HCT116 (cell line): ENCODE measurements around the gene TRABD. TPM values are rescaled to one million over a fixed set of nuclear protein-coding genes. Genes with fewer than 3 reads are reported as not detected.

Experiments used
- ATAC-seq: fragments of 200-7000 bp; cut with Tn5 transposase; 2 replicates; pipeline ENCODE4 v1.9.1; 2020; ENCODE audit warnings: mild to moderate bottlenecking, moderate library complexity
- BruUV-seq: library from RNA; stranded (reverse); fragments of 400-500 nt; replicated peaks from 2 replicates; lab custom pipeline; 2021; lab: Mats Ljungman, UMichigan
- CTCF ChIA-PET: fragments of 300-600 bp; sonication (Branson Sonifier 250); formaldehyde crosslinking; loops from one replicate; lab custom pipeline; 2021; ENCODE audit warnings: antibody characterized with exemption; lab: Charles Lee
- POLR2A ChIA-PET: fragments of 300-600, 350-600 bp; sonication (Branson Sonifier 250); formaldehyde crosslinking; loops from one replicate; lab custom pipeline; 2021; ENCODE audit warnings: antibody characterized with exemption; lab: Charles Lee
- RAD21 ChIA-PET, 2 experiments: fragments of 300-600 bp; sonication (Branson Sonifier 250); formaldehyde crosslinking; loops; one replicate each; lab custom pipeline; 2023; ENCODE audit warnings: low total read pairs in 2 of 2; ENCODE audit not compliant: uncharacterized antibody in 2 of 2, unreplicated experiment in 2 of 2, low non-redundant PET in 1 of 2; lab: Charles Lee
- DNase-seq: peaks from one replicate; pipeline ENCODE4 v3.0.0-alpha.2; 2010; ENCODE audit warnings: low read depth, low spot score
- H2AFZ ChIP-seq: fragments of 200-600 bp; shearing (Covaris generic), sonication (generic); 2 replicates; pipeline ENCODE4 v1.6.1; 2017; ENCODE audit warnings: low read depth, mixed run types, mixed read lengths, antibody characterized with exemption, low read length; ENCODE audit not compliant: poor library complexity, severe bottlenecking
- H3K27ac ChIP-seq: 2 replicates; pipeline ENCODE4 v1.5.1; 2012; ENCODE audit warnings: low read depth, low read length
- H3K27me3 ChIP-seq: fragments of 200-600 bp; sonication (generic); 2 replicates; pipeline ENCODE4 v1.6.1; 2016; ENCODE audit warnings: mixed run types, low read length, mixed read lengths; ENCODE audit not compliant: insufficient read depth
- H3K36me3 ChIP-seq, 2 experiments: fragments of 200-500 bp in 1 of 2; fragments of 200-600 bp in 1 of 2; sonication (Bioruptor generic) in 1 of 2; sonication (generic) in 1 of 2; 2 replicates each; pipeline versions ENCODE4 v1.5.1 to v1.6.1; 2014 to 2016; ENCODE audit warnings: low read length in 2 of 2, inconsistent platforms in 1 of 2, mixed read lengths in 1 of 2, mixed run types in 1 of 2; ENCODE audit not compliant: insufficient read depth in 2 of 2, control insufficient read depth in 1 of 2
- H3K4me1 ChIP-seq, 2 experiments: fragments of 200-600 bp in 1 of 2; sonication (generic) in 1 of 2; 2 replicates each; pipeline versions ENCODE4 v1.5.1 to v1.6.1; 2012 to 2017; ENCODE audit warnings: low read length in 2 of 2, inconsistent platforms in 1 of 2, mild to moderate bottlenecking in 1 of 2, mixed read lengths in 1 of 2, mixed run types in 1 of 2, moderate library complexity in 1 of 2; ENCODE audit not compliant: insufficient read depth in 2 of 2, control insufficient read depth in 1 of 2
- H3K4me2 ChIP-seq: fragments of 200-600 bp; sonication (generic); 2 replicates; pipeline ENCODE4 v1.6.1; 2017; ENCODE audit warnings: mixed run types, low read length, mixed read lengths
- H3K4me3 ChIP-seq, 2 experiments: fragments of 200-600 bp in 1 of 2; sonication (generic) in 1 of 2; replicated peaks in 1 of 2; 2 replicates each; pipeline ENCODE4 v1.5.1; 2011 to 2016; ENCODE audit warnings: low read length in 2 of 2, control low read depth in 1 of 2, low read depth in 1 of 2, mild to moderate bottlenecking in 1 of 2, mixed read lengths in 1 of 2, mixed run types in 1 of 2
- H3K79me2 ChIP-seq: fragments of 200-600 bp; sonication (generic); 2 replicates; pipeline ENCODE4 v1.6.1; 2017; ENCODE audit warnings: mild to moderate bottlenecking, mixed run types, low read length, moderate library complexity, mixed read lengths; ENCODE audit not compliant: insufficient read depth
- H3K9ac ChIP-seq: fragments of 200-600 bp; sonication (generic); 2 replicates; pipeline ENCODE4 v1.6.1; 2016; ENCODE audit warnings: low read length, mixed read lengths
- H3K9me2 ChIP-seq: fragments of 200-600 bp; sonication (generic), shearing (Covaris generic); 2 replicates; pipeline ENCODE4 v1.6.1; 2017; ENCODE audit warnings: mixed run types, mild to moderate bottlenecking, moderate library complexity; ENCODE audit not compliant: insufficient read depth
- H3K9me3 ChIP-seq, 2 experiments: fragments of 200-500 bp in 1 of 2; fragments of 200-600 bp in 1 of 2; sonication (Bioruptor generic) in 1 of 2; sonication (generic) in 1 of 2; 2 replicates each; pipeline ENCODE4 v1.6.1; 2014 to 2017; ENCODE audit warnings: low read length in 2 of 2, mixed read lengths in 2 of 2, inconsistent platforms in 1 of 2, low read depth in 1 of 2, mild to moderate bottlenecking in 1 of 2, mixed run types in 1 of 2, moderate library complexity in 1 of 2; ENCODE audit not compliant: control insufficient read depth in 1 of 2, insufficient read depth in 1 of 2
- H4K20me1 ChIP-seq: fragments of 200-600 bp; sonication (generic), shearing (Covaris generic); 2 replicates; pipeline ENCODE4 v1.6.1; 2017; ENCODE audit warnings: mixed run types, mild to moderate bottlenecking, moderate library complexity; ENCODE audit not compliant: insufficient read depth
- ELF1 ChIP-seq: IDR thresholded peaks from 2 replicates; pipeline ENCODE4 v1.6.1; 2012; ENCODE audit warnings: low read depth, borderline replicate concordance
- POLR2AphosphoS5 ChIP-seq: IDR thresholded peaks from 2 replicates; pipeline ENCODE4 v1.6.1; 2011; ENCODE audit warnings: mild to moderate bottlenecking, low read depth, low read length, moderate library complexity
- SRF ChIP-seq: IDR thresholded peaks from 2 replicates; pipeline ENCODE4 v1.6.1; 2012; ENCODE audit warnings: low read depth
- YY1 ChIP-seq: IDR thresholded peaks from 2 replicates; pipeline ENCODE4 v1.6.1; 2011; ENCODE audit warnings: low read length, low read depth, moderate library complexity, mild to moderate bottlenecking; ENCODE audit not compliant: insufficient replicate concordance; ENCODE audit errors: extremely low read depth
- ZFX ChIP-seq: fragments of 450-650 bp; IDR thresholded peaks from 2 replicates; pipeline ENCODE4 v1.6.1; 2017
- ZNF274 ChIP-seq: fragments of 200-500 bp; sonication (Bioruptor generic); IDR thresholded peaks from 2 replicates; pipeline ENCODE4 v1.6.1; 2014; ENCODE audit warnings: mild to moderate bottlenecking, low read depth, low read length, inconsistent platforms
- intact Hi-C: fragments of 100-400 bp; cut with micrococcal nuclease; formaldehyde crosslinking; loops from 2 replicates; pipeline ENCODE4 v1.10.0; 2022
- total RNA-seq: library from RNA; stranded (reverse); gene quantifications from one replicate; pipeline ENCODE4 v1.2.1, GENCODE V29; 2021; ENCODE audit not compliant: unreplicated experiment
- TF ChIP-seq, protein P1 (sequence below): IDR thresholded peaks from 2 replicates; pipeline ENCODE4 v1.6.1; 2011; ENCODE audit warnings: mild to moderate bottlenecking, low read length, moderate library complexity; ENCODE audit not compliant: insufficient replicate concordance; ENCODE audit errors: extremely low read depth
- TF ChIP-seq, protein P2 (sequence below): IDR thresholded peaks from 2 replicates; pipeline ENCODE4 v1.6.1; 2012
- TF ChIP-seq, protein P3 (sequence below), 3 experiments: fragments of 200-600 bp in 1 of 3; sonication (generic) in 1 of 3; IDR thresholded peaks in 2 of 3; conservative IDR thresholded peaks in 1 of 3; 2 replicates each; pipeline ENCODE4 v1.5.1; 2012 to 2017; ENCODE audit warnings: low read depth in 2 of 3, low read length in 2 of 3, antibody characterized with exemption in 1 of 3, borderline replicate concordance in 1 of 3, control low read depth in 1 of 3, mild to moderate bottlenecking in 1 of 3, mixed read lengths in 1 of 3, mixed run types in 1 of 3, moderate library complexity in 1 of 3; ENCODE audit not compliant: insufficient read depth in 1 of 3

TRABD gene
- total RNA-seq, 1 experiment from 2014 or later, result 90.3 TPM

DNA sequence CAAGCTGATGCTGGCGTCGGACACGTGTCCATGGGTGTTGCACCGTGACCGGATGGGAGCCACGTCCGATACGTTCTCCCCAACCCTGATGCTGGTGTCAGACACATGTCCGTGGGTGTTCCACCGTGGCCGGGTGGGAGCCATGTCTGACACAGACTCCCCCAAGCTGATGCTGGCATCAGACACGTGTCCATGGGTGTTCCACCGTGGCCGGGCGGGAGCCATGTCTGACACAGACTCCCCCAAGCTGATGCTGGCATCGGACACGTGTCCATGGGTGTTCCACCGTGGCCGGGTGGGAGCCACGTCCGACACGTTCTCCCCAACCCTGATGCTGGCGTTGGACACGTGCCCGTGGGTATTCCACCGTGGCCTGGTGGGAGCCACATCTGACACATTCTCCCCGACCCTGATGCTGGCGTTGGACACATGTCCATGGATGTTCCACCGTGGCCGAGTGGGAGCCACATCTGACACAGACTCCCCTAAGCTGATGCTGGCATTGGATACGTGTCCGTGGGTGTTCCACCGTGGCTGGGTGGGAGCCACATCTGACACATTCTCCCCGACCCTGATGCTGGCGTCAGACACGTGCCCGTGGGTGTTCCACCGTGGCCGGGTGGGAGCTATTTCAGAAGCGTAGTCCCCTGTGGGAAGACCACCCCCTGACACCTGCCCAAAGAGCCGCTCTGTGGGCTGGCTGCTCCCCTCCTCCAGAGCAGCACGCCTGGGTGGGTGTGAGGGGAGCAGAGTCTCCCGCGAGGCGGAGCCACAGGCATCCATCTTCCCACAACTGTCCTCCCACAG lies 35.1 kb downstream of the TRABD start:
- POLR2A ChIA-PET, result no interaction called here
- BruUV-seq, result no TSS peak
- Histone ChIP-seq H3K9ac (no peak overlapping the region), H3K27ac (no peak overlapping the region; the same call in 1 of the 2 replicates), H3K27me3 (no peaks in the 10 kb centered on the region), H4K20me1 (no peaks in the 10 kb centered on the region), H3K4me3 (no peak overlapping the region), H3K79me2 (no peaks in the 10 kb centered on the region), H3K4me1 (peaks cover 0 to 8% of the 10 kb centered on the region in 2 experiments; a peak in 3 of 4 replicates), H3K9me3 (no peaks in the 10 kb centered on the region), H3K4me2 (no peak overlapping the region), H3K9me2 (no peaks in the 10 kb centered on the region), H2AFZ (no peak overlapping the region)
- CTCF ChIA-PET, result no interaction called here
- no peak for ATAC-seq
- intact Hi-C loops, result no loop called here
- no peak for DNase-seq
- RAD21 ChIA-PET, result no interaction called here
- TF ChIP-seq, protein P1, sequence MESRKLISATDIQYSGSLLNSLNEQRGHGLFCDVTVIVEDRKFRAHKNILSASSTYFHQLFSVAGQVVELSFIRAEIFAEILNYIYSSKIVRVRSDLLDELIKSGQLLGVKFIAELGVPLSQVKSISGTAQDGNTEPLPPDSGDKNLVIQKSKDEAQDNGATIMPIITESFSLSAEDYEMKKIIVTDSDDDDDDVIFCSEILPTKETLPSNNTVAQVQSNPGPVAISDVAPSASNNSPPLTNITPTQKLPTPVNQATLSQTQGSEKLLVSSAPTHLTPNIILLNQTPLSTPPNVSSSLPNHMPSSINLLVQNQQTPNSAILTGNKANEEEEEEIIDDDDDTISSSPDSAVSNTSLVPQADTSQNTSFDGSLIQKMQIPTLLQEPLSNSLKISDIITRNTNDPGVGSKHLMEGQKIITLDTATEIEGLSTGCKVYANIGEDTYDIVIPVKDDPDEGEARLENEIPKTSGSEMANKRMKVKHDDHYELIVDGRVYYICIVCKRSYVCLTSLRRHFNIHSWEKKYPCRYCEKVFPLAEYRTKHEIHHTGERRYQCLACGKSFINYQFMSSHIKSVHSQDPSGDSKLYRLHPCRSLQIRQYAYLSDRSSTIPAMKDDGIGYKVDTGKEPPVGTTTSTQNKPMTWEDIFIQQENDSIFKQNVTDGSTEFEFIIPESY, result no peak
- TF ChIP-seq SRF (no peak), YY1 (no peak), ELF1 (no peak), ZFX (no peak), POLR2AphosphoS5 (no peak), ZNF274 (no peak)
- TF ChIP-seq, protein P2, sequence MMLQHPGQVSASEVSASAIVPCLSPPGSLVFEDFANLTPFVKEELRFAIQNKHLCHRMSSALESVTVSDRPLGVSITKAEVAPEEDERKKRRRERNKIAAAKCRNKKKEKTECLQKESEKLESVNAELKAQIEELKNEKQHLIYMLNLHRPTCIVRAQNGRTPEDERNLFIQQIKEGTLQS, result no peak
- TF ChIP-seq, protein P3, sequence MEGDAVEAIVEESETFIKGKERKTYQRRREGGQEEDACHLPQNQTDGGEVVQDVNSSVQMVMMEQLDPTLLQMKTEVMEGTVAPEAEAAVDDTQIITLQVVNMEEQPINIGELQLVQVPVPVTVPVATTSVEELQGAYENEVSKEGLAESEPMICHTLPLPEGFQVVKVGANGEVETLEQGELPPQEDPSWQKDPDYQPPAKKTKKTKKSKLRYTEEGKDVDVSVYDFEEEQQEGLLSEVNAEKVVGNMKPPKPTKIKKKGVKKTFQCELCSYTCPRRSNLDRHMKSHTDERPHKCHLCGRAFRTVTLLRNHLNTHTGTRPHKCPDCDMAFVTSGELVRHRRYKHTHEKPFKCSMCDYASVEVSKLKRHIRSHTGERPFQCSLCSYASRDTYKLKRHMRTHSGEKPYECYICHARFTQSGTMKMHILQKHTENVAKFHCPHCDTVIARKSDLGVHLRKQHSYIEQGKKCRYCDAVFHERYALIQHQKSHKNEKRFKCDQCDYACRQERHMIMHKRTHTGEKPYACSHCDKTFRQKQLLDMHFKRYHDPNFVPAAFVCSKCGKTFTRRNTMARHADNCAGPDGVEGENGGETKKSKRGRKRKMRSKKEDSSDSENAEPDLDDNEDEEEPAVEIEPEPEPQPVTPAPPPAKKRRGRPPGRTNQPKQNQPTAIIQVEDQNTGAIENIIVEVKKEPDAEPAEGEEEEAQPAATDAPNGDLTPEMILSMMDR (IDR thresholded peaks at IDR 0.05 in 2 of 3, conservative IDR thresholded peaks at IDR 0.05 in 1 of 3; ENCODE audit: borderline replicate concordance in 1 of 3, insufficient read depth in 1 of 3, low read depth in 2 of 3, low read length in 2 of 3), result no peak
- TF ChIP-seq, all 23 proteins: peak for 0
- peaks cover 30 to 50% of the 10 kb centered on the region in 2 experiments; a peak in 3 of 4 replicates for H3K36me3 ChIP-seq
